ENCODE results near the gene CCDC146. TPM values are rescaled to one million over a fixed set of nuclear protein-coding genes. Genes with fewer than 3 reads are reported as not detected.

Gene CCDC146
- polyA plus RNA-seq, 1 of the 3 experiments (the other 2 are of a cell fraction) = 2.7 TPM

- ChIA-PET CTCF (interaction anchor here (1.2 kb wide), 2 partner anchors 19 kb away, joined by 3 to 4 read pairs; no protein-coding TSS in a partner anchor), POLR2A (no interaction called here)
- no peak overlapping the region for H2AFZ ChIP-seq (ENCODE audit: low read depth)
- no peaks in the 10 kb centered on the region for H3K79me2 ChIP-seq (ENCODE audit: insufficient read depth)
- no peak overlapping the region for H3K9ac ChIP-seq
- no peaks in the 10 kb centered on the region for H3K4me1 ChIP-seq (ENCODE audit: control insufficient read depth in 1 of 2, insufficient read depth in 2 of 2, low read depth in 1 of 2, low read length in 1 of 2)
- TF ChIP-seq CTCF (IDR thresholded peaks at IDR 0.05) (no peak), REST (IDR thresholded peaks at IDR 0.05; ENCODE audit: low read depth, low read length) (no peak), PBX3 (IDR thresholded peaks at IDR 0.05) (no peak), POLR2AphosphoS5 (IDR thresholded peaks at IDR 0.05; ENCODE audit: low read depth, low read length) (no peak), RXRA (IDR thresholded peaks at IDR 0.05; ENCODE audit: borderline replicate concordance, low read depth) (no peak), CHD2 (IDR thresholded peaks at IDR 0.05; ENCODE audit: low read length, partially characterized antibody) (no peak), SIN3A (IDR thresholded peaks at IDR 0.05; ENCODE audit: borderline replicate concordance, low read depth, low read length) (no peak)
- H3K36me3 ChIP-seq (replicated peaks in 1 of 2; ENCODE audit: control insufficient read depth in 1 of 2, insufficient read depth in 2 of 2, low read length in 1 of 2) = no peaks in the 10 kb centered on the region
- H3K4me2 ChIP-seq = no peak overlapping the region
- H4K20me1 ChIP-seq (ENCODE audit: insufficient read depth) = no peaks in the 10 kb centered on the region
- no peaks in the 10 kb centered on the region for H3K27me3 ChIP-seq (ENCODE audit: insufficient read depth)
- H3F3A ChIP-seq (replicated peaks; ENCODE audit: insufficient read depth) = no peaks in the 10 kb centered on the region
- WGBS (ENCODE audit: low lambda C conversion rate) = 81% methylated on average over 2 of the region's 2 CpGs
- no peaks in the 10 kb centered on the region for H3K9me3 ChIP-seq
- no peak for DNase-seq
- no peak overlapping the region for H3K27ac ChIP-seq (ENCODE audit: low read depth in 2 of 2, low read length in 1 of 2)
- H3K9me2 ChIP-seq = no peaks in the 10 kb centered on the region
- no peak overlapping the region for H3K4me3 ChIP-seq (ENCODE audit: low read depth in 2 of 2, low read length in 1 of 2)
Observed at GRCh38 chr7:77266291-77266794, 143.9 kb downstream of the CCDC146 start.

GRCh38 chr7:77269360-77270093, 147.1 kb downstream of the CCDC146 start:
- Histone ChIP-seq H3K4me1 (ENCODE audit: control insufficient read depth in 1 of 2, insufficient read depth in 2 of 2, low read depth in 1 of 2, low read length in 1 of 2) (no peaks in the 10 kb centered on the region), H2AFZ (ENCODE audit: low read depth) (0 out of 2 replicates have a peak overlapping the region, but pooled peaks have one; percentile 2), H3K9ac (no peak overlapping the region), H3K27me3 (ENCODE audit: insufficient read depth) (no peaks in the 10 kb centered on the region), H3K4me3 (ENCODE audit: low read depth in 2 of 2, low read length in 1 of 2) (no peak overlapping the region), H3K79me2 (ENCODE audit: insufficient read depth) (no peaks in the 10 kb centered on the region), H3K36me3 (replicated peaks in 1 of 2; ENCODE audit: control insufficient read depth in 1 of 2, insufficient read depth in 2 of 2, low read length in 1 of 2) (no peaks in the 10 kb centered on the region), H3K9me2 (no peaks in the 10 kb centered on the region), H3F3A (replicated peaks; ENCODE audit: insufficient read depth) (no peaks in the 10 kb centered on the region), H3K27ac (ENCODE audit: low read depth in 2 of 2, low read length in 1 of 2) (no peak overlapping the region; a peak in 1 of 4 replicates), H4K20me1 (ENCODE audit: insufficient read depth) (no peaks in the 10 kb centered on the region), H3K4me2 (no peak overlapping the region), H3K9me3 (no peaks in the 10 kb centered on the region)
- no peak for TF ChIP-seq TAF1 (IDR thresholded peaks at IDR 0.05; ENCODE audit: borderline replicate concordance, low read depth, low read length)
- no peak for TF ChIP-seq FOXM1 (IDR thresholded peaks at IDR 0.05; ENCODE audit: low read depth)
- no peak for TF ChIP-seq RFX5 (IDR thresholded peaks at IDR 0.05; ENCODE audit: low read length)
- no peak for TF ChIP-seq MEF2A (IDR thresholded peaks at IDR 0.05; ENCODE audit: borderline replicate concordance, low read depth)
- no peak for TF ChIP-seq GATA2 (CRISPR knock-in tag; IDR thresholded peaks at IDR 0.05)
- TF ChIP-seq CHD2 (IDR thresholded peaks at IDR 0.05; ENCODE audit: low read length, partially characterized antibody) = no peak
- TF ChIP-seq RCOR1 (IDR thresholded peaks at IDR 0.05; ENCODE audit: low read length) = no peak
- no peak for TF ChIP-seq SIN3A (IDR thresholded peaks at IDR 0.05; ENCODE audit: borderline replicate concordance, low read depth, low read length)
- WGBS (ENCODE audit: low lambda C conversion rate) = 67% methylated on average over 4 of the region's 4 CpGs
- ChIA-PET CTCF (interaction anchor here (1.2 to 4.9 kb wide), 2 partner anchors 15 to 23 kb away, joined by 3 to 23 read pairs; no protein-coding TSS in a partner anchor), POLR2A (no interaction called here)
- no peak for DNase-seq
